Upper lobe of right lung (tissue), 1 donor: ENCODE measurements around the gene SMKR1. TPM values are rescaled to one million over a fixed set of nuclear protein-coding genes. Genes with fewer than 3 reads are reported as not detected.

Experiments
- ATAC-seq: fragments of 200-7000 bp; cut with Tn5 transposase; one replicate; pipeline ENCODE4 v1.9.1; 2020; ENCODE audit warnings: mild to moderate bottlenecking, moderate library complexity
- DNase-seq: peaks from one replicate; pipeline ENCODE4 v3.0.0-alpha.2; 2020
- H3K27ac ChIP-seq: fragments of 200-600 bp; one replicate; pipeline ENCODE4 v1.8.0; 2022
- H3K27me3 ChIP-seq: fragments of 200-600 bp; one replicate; pipeline ENCODE4 v1.8.0; 2022; ENCODE audit warnings: mild to moderate bottlenecking
- H3K36me3 ChIP-seq: fragments of 200-600 bp; one replicate; pipeline ENCODE4 v1.8.0; 2022
- H3K4me1 ChIP-seq: fragments of 200-600 bp; one replicate; pipeline ENCODE4 v1.8.0; 2022
- H3K4me3 ChIP-seq: fragments of 200-600 bp; one replicate; pipeline ENCODE4 v1.8.0; 2022; ENCODE audit warnings: mild to moderate bottlenecking
- H3K9me3 ChIP-seq: fragments of 200-600 bp; one replicate; pipeline ENCODE4 v1.8.0; 2022
- intact Hi-C: fragments of 100-400 bp; cut with DNase I; formaldehyde crosslinking; loops from one replicate; pipeline ENCODE4 v1.11.0; 2022
- total RNA-seq: library from RNA; stranded (reverse); fragmentation: NEBNext Ultra II Directional; extraction: Animal tissue kit (Norgen Biotek cat#: 25700); gene quantifications from one replicate; pipeline ENCODE4 v1.2.1, GENCODE V29; 2021
- TF ChIP-seq, protein P1 (sequence below): fragments of 200-600 bp; IDR thresholded peaks from one replicate; pipeline ENCODE4 v1.8.0; 2022; ENCODE audit warnings: antibody characterized with exemption
- donor health status: DM: no; HTN: yes; CAD: no; lungs with severe emphysema.

Gene SMKR1
- total RNA-seq, 1 donor from 2014 or later, result not detected

GRCh38 chr7:129457101-129457500 lies 45.2 kb upstream of the SMKR1 start:
- Histone ChIP-seq H3K27me3 (no peaks in the 10 kb centered on the region), H3K36me3 (no peaks in the 10 kb centered on the region), H3K4me1 (no peaks in the 10 kb centered on the region), H3K27ac (no peak overlapping the region), H3K4me3 (no peak overlapping the region), H3K9me3 (no peaks in the 10 kb centered on the region)
- ATAC-seq (no peak), DNase-seq (no peak)
- intact Hi-C loops, result no loop called here
- TF ChIP-seq, protein P1, sequence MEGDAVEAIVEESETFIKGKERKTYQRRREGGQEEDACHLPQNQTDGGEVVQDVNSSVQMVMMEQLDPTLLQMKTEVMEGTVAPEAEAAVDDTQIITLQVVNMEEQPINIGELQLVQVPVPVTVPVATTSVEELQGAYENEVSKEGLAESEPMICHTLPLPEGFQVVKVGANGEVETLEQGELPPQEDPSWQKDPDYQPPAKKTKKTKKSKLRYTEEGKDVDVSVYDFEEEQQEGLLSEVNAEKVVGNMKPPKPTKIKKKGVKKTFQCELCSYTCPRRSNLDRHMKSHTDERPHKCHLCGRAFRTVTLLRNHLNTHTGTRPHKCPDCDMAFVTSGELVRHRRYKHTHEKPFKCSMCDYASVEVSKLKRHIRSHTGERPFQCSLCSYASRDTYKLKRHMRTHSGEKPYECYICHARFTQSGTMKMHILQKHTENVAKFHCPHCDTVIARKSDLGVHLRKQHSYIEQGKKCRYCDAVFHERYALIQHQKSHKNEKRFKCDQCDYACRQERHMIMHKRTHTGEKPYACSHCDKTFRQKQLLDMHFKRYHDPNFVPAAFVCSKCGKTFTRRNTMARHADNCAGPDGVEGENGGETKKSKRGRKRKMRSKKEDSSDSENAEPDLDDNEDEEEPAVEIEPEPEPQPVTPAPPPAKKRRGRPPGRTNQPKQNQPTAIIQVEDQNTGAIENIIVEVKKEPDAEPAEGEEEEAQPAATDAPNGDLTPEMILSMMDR, result no peak

DNA sequence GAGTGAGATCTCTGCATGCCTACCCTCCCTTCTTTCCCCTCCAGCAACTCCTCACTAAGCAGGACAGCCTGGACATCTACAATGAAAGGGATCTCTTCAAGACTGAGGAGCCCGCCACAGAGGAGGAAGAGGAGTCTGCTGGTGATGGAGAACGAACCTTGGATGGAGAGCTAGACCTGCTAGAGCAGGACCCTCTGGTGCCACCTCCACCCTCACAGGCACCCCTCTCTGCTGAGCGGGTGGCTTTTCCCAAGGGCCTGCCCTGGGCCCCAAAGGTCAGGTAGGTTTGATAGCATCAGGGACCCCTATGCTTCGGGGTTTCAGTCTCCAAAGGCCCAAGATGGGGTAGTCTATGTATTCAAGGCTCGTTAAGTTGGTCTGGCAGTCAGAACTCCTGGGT lies 44.2 kb upstream of the SMKR1 start:
- Histone ChIP-seq H3K27me3 (no peaks in the 10 kb centered on the region), H3K36me3 (no peaks in the 10 kb centered on the region), H3K27ac (no peak overlapping the region), H3K9me3 (no peaks in the 10 kb centered on the region), H3K4me1 (no peaks in the 10 kb centered on the region), H3K4me3 (no peak overlapping the region)
- DNase-seq, result no peak
- intact Hi-C loops, result no loop called here
- ATAC-seq, result no peak
- TF ChIP-seq, protein P1, result no peak

DNA sequence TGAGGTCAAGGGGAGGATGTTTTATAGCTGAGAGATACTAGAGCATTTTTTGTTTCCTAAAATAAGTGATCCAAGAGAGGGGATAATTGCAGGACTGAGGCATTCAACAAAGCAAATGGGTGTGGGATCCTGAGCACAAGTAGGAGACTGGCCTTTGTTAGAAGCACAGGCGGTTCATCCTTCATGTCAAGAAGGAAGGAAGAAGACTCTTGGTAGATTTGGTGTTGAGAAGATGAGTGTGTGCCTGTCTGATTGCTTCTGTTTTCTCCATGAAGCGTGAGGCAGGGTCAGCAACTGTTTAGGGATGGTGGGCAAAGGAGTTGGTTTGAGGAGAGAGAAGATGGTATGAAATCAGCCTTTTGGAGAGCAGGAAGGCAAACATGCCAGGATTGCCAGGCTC lies 40.5 kb upstream of the SMKR1 start:
- intact Hi-C loops, result no loop called here
- H3K4me3 ChIP-seq, result no peak overlapping the region

GRCh38 chr7:129462420-129462819 lies 39.9 kb upstream of the SMKR1 start:
- no peaks in the 10 kb centered on the region for H3K9me3 ChIP-seq
- intact Hi-C loops, result no loop called here

More for the DNA sequence above, 40.5 kb upstream of the SMKR1 start:
- no peaks in the 10 kb centered on the region for H3K4me1 ChIP-seq
- DNase-seq, result no peak
- no peaks in the 10 kb centered on the region for H3K9me3 ChIP-seq
- TF ChIP-seq, protein P1, result no peak
- no peaks in the 10 kb centered on the region for H3K27me3 ChIP-seq
- ATAC-seq, result no peak
- H3K36me3 ChIP-seq, result no peaks in the 10 kb centered on the region
- no peak overlapping the region for H3K27ac ChIP-seq

DNA sequence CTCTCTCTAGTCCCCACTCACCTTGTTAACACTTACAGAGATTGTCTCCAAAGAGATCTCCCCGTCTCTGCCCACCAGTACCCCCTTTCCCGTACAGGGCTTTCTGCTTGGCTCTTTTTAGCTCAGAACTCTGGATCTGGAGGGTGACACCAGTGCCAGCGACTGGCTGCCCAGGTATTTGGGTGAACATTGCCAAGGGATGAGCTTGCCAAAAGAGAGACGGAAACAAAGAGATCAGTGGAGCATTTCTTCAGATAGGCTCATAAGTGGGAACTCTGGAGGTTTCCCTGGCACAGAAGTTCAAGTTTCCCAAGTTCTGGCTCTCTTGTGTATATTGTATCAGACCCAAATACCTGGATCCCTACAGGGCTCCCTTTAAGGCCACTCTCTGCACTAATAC lies 38.1 kb upstream of the SMKR1 start:
- Histone ChIP-seq H3K4me1 (no peaks in the 10 kb centered on the region), H3K27me3 (no peaks in the 10 kb centered on the region), H3K4me3 (no peak overlapping the region), H3K36me3 (no peaks in the 10 kb centered on the region), H3K9me3 (no peaks in the 10 kb centered on the region), H3K27ac (no peak overlapping the region)
- TF ChIP-seq, protein P1, result no peak
- intact Hi-C loops, result no loop called here
- no peak for DNase-seq
- no peak for ATAC-seq

More at GRCh38 chr7:129462420-129462819, 39.9 kb upstream of the SMKR1 start:
- no peak overlapping the region for H3K4me3 ChIP-seq
- no peaks in the 10 kb centered on the region for H3K27me3 ChIP-seq
- no peak for DNase-seq
- H3K27ac ChIP-seq, result no peak overlapping the region
- TF ChIP-seq, protein P1, result no peak
- H3K36me3 ChIP-seq, result no peaks in the 10 kb centered on the region
- ATAC-seq, result peak; percentile 63
- no peaks in the 10 kb centered on the region for H3K4me1 ChIP-seq

DNA sequence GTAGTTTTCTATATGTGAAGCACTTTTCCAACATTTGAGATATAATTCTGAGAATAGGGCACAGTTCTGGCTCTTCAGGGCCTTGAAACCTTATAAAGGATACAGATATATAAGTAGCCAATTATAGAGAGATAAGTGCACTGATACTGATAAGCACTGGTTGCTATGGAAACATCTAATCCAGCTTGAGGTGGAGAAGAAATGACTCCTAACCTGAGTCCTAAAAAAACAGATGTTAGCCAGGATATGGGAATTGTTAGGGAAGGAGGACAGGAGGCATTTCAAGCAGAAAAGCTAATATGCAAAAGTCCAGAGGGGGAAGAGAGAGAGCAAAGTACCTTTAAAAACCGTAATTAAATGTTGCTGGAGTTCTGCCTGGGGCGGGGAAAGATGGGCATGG lies 37.3 kb upstream of the SMKR1 start:
- Histone ChIP-seq H3K36me3 (no peaks in the 10 kb centered on the region), H3K4me3 (no peak overlapping the region), H3K4me1 (no peaks in the 10 kb centered on the region), H3K27me3 (no peaks in the 10 kb centered on the region), H3K9me3 (no peaks in the 10 kb centered on the region), H3K27ac (no peak overlapping the region)
- ATAC-seq, result no peak
- no peak for DNase-seq
- TF ChIP-seq, protein P1, result no peak
- intact Hi-C loops, result no loop called here
